ENCODE results near the gene METTL8. TPM values are rescaled to one million over a fixed set of nuclear protein-coding genes. Genes with fewer than 3 reads are reported as not detected.
A peak's percentile ranks its signal among the peaks of the same experiment; 100 is the strongest.

The METTL8 gene
- 39.9 TPM for total RNA-seq

- no peak for ATAC-seq
These were observed at the start of gene METTL8 for GRCh38 chr2:171433763-171434012. Gene METTL8, minus strand, starts transcription at chr2:171433990. Its CDS starts 41,805 bp downstream, at chr2:171392185.

GRCh38 chr2:171482877-171483276 is 49.1 kb upstream of the METTL8 start:
- ATAC-seq = no peak

- no peak for ATAC-seq
These were observed 48.5 kb upstream of the METTL8 start for GRCh38 chr2:171482308-171482707.

GRCh38 chr2:171480908-171481307 is 47.1 kb upstream of the METTL8 start:
- ATAC-seq = no peak

- ATAC-seq = no peak
These were observed 45.5 kb upstream of the METTL8 start for GRCh38 chr2:171479154-171479814.

- no peak for ATAC-seq
These were observed 44.6 kb upstream of the METTL8 start for GRCh38 chr2:171478345-171478744.

- ATAC-seq = no peak
These were observed 42.2 kb upstream of the METTL8 start for GRCh38 chr2:171475979-171476378.

- ATAC-seq = no peak
These were observed 36.3 kb upstream of the METTL8 start for GRCh38 chr2:171470129-171470528.

GRCh38 chr2:171469176-171469575 is 35.4 kb upstream of the METTL8 start:
- ATAC-seq = no peak

- no peak for ATAC-seq
These were observed 26.7 kb upstream of the METTL8 start for GRCh38 chr2:171460537-171460936.

GRCh38 chr2:171459498-171459897 is 25.7 kb upstream of the METTL8 start:
- no peak for ATAC-seq

GRCh38 chr2:171452773-171453172 is 19.0 kb upstream of the METTL8 start:
- no peak for ATAC-seq

- no peak for ATAC-seq
These were observed 17.3 kb upstream of the METTL8 start for GRCh38 chr2:171451074-171451473.

- no peak for ATAC-seq
These were observed 13.9 kb upstream of the METTL8 start for GRCh38 chr2:171447675-171448074.

- no peak for ATAC-seq
These were observed 7.7 kb upstream of the METTL8 start for GRCh38 chr2:171441470-171441869.

GRCh38 chr2:171436307-171436706 is 2.5 kb upstream of the METTL8 start:
- no peak for ATAC-seq

- peak; percentile 96 for ATAC-seq
These were observed 511 bp upstream of the METTL8 start, which contains the start of gene DCAF17 for GRCh38 chr2:171434013-171434989. Gene DCAF17, plus strand, starts transcription at chr2:171434226. Its CDS starts 352 bp downstream, at chr2:171434578.

GRCh38 chr2:171432969-171433762 is 624 bp downstream of the METTL8 start:
- peak; percentile 76 for ATAC-seq

- no peak for ATAC-seq
These were observed 1.4 kb downstream of the METTL8 start for GRCh38 chr2:171432206-171432968.

- no peak for ATAC-seq
These were observed 2.1 kb downstream of the METTL8 start for GRCh38 chr2:171431677-171432167.

- no peak for ATAC-seq
These were observed 3.0 kb downstream of the METTL8 start for GRCh38 chr2:171430516-171431410.

Measured in esophagus mucosa (tissue), 1 donor.